B cell (primary cell): ENCODE results near the gene ESRP2. TPM values are rescaled to one million over a fixed set of nuclear protein-coding genes. Genes with fewer than 3 reads are reported as not detected.

Experiments used
- ATAC-seq: fragments of 200-7000 bp; cut with Tn5 transposase; one replicate; pipeline ENCODE4 v1.10.0; 2021; ENCODE audit warnings: low read depth, mild to moderate bottlenecking, moderate number of reproducible peaks, moderate library complexity
- CTCF ChIA-PET: fragments of 350-600 bp; sonication (Branson Sonifier 250); formaldehyde crosslinking; loops from one replicate; lab custom pipeline; 2021; ENCODE audit warnings: antibody characterized with exemption, inconsistent platforms; lab: Charles Lee
- POLR2A ChIA-PET: fragments of 350-600 bp; sonication (Branson Sonifier 250); formaldehyde crosslinking; loops from one replicate; lab custom pipeline; 2021; ENCODE audit warnings: antibody characterized with exemption; lab: Charles Lee
- DNase-seq: peaks from one replicate; pipeline ENCODE4 v3.0.0; 2013
- H2AFZ ChIP-seq: 2 replicates; pipeline ENCODE4 v1.6.1; 2012; ENCODE audit warnings: mild to moderate bottlenecking, low read depth, low read length; ENCODE audit not compliant: insufficient read depth, poor library complexity, severe bottlenecking
- H3K27ac ChIP-seq, 2 donors: 1 replicate in 1 of 2; 2 replicates in 1 of 2; pipeline ENCODE4 v1.5.1; 2012 to 2013; ENCODE audit warnings: low read length in 2 of 2, mild to moderate bottlenecking in 2 of 2, moderate library complexity in 1 of 2
- H3K27me3 ChIP-seq, 4 experiments: fragments of 200-600 bp in 1 of 4; sonication (generic) in 1 of 4; replicated peaks in 1 of 4; 1 replicate in 2 of 4; 2 replicates in 2 of 4; pipeline versions ENCODE4 v1.6.1 to v1.7.0; 2013 to 2016; ENCODE audit warnings: low read length in 3 of 4, mild to moderate bottlenecking in 2 of 4, mixed read lengths in 1 of 4, moderate library complexity in 1 of 4; ENCODE audit not compliant: insufficient read depth in 4 of 4, control insufficient read depth in 3 of 4; ENCODE audit errors: control extremely low read depth in 1 of 4
- H3K36me3 ChIP-seq, 2 experiments: replicated peaks in 1 of 2; 1 replicate in 1 of 2; 2 replicates in 1 of 2; pipeline versions ENCODE4 v1.6.1 to v1.7.1; 2013; ENCODE audit warnings: low read length in 1 of 2; ENCODE audit not compliant: insufficient read depth in 2 of 2, control insufficient read depth in 1 of 2; ENCODE audit errors: control extremely low read depth in 1 of 2, extremely low read depth in 1 of 2
- H3K4me1 ChIP-seq, 2 donors: fragments of 200-600 bp in 1 of 2; sonication (generic) in 1 of 2; 1 replicate in 1 of 2; 2 replicates in 1 of 2; pipeline versions ENCODE4 v1.5.1 to v1.6.1; 2013 to 2017; ENCODE audit warnings: low read length in 2 of 2; ENCODE audit not compliant: control insufficient read depth in 2 of 2, insufficient read depth in 2 of 2
- H3K4me2 ChIP-seq: replicated peaks from 2 replicates; pipeline ENCODE3; 2012; ENCODE audit warnings: mild to moderate bottlenecking, low read depth, low read length; ENCODE audit not compliant: poor library complexity, severe bottlenecking
- H3K4me3 ChIP-seq, 5 experiments: fragments of 200-600 bp in 1 of 5; sonication (generic) in 1 of 5; 1 replicate in 3 of 5; 2 replicates in 2 of 5; pipeline versions ENCODE4 v1.5.1 to v1.7.0; 2011 to 2016; ENCODE audit warnings: low read length in 4 of 5, mild to moderate bottlenecking in 4 of 5, low read depth in 2 of 5, control low read depth in 1 of 5, moderate library complexity in 1 of 5; ENCODE audit not compliant: insufficient read depth in 1 of 5; ENCODE audit errors: control extremely low read depth in 1 of 5, extremely low read depth in 1 of 5
- H3K79me2 ChIP-seq: fragments of 200-600 bp; sonication (generic); one replicate; pipeline ENCODE4 v1.6.0; 2016; ENCODE audit warnings: low read length; ENCODE audit not compliant: control insufficient read depth, insufficient read depth
- H3K9ac ChIP-seq: fragments of 200-600 bp; sonication (generic); 2 replicates; pipeline ENCODE4 v1.6.1; 2017; ENCODE audit warnings: mild to moderate bottlenecking, low read length, moderate library complexity
- H3K9me3 ChIP-seq, 3 donors: one replicate each; pipeline versions ENCODE4 v1.6.1 to v1.7.1; 2013; ENCODE audit warnings: low read length in 2 of 3; ENCODE audit not compliant: control insufficient read depth in 2 of 3, insufficient read depth in 1 of 3; ENCODE audit errors: control extremely low read depth in 1 of 3
- H4K20me1 ChIP-seq: 2 replicates; pipeline ENCODE4 v1.6.0; 2012; ENCODE audit warnings: mild to moderate bottlenecking, low read length; ENCODE audit not compliant: insufficient read depth, control insufficient read depth, poor library complexity, severe bottlenecking
- H3K27ac Mint-ChIP-seq: one replicate; pipeline ENCODE4 v1.8.0; 2021; ENCODE audit warnings: mixed read lengths
- H3K27me3 Mint-ChIP-seq: one replicate; pipeline ENCODE4 v1.8.0; 2021; ENCODE audit warnings: mixed read lengths
- H3K4me1 Mint-ChIP-seq: one replicate; pipeline ENCODE4 v1.8.0; 2021; ENCODE audit warnings: mixed read lengths
- H3K4me3 Mint-ChIP-seq: one replicate; pipeline ENCODE4 v1.8.0; 2021; ENCODE audit warnings: mixed read lengths
- H3K9me3 Mint-ChIP-seq: one replicate; pipeline ENCODE4 v1.8.0; 2022; ENCODE audit warnings: mixed read lengths; ENCODE audit not compliant: insufficient read depth
- CTCF ChIP-seq: fragments of 200-600 bp; IDR thresholded peaks from one replicate; pipeline ENCODE4 v1.8.0; 2022; ENCODE audit warnings: antibody characterized with exemption, mild to moderate bottlenecking
- EZH2 ChIP-seq: IDR thresholded peaks from 2 replicates; pipeline ENCODE4 v1.6.1; 2012; ENCODE audit warnings: borderline replicate concordance, low read depth, mild to moderate bottlenecking, moderate library complexity, low read length; ENCODE audit not compliant: insufficient read depth, poor library complexity, severe bottlenecking
- WGBS: methylation state at CpG from one replicate; pipeline ENCODE4 v1.1.5; 2013; ENCODE audit warnings: missing lambda C conversion rate; ENCODE audit not compliant: insufficient coverage; 5-methylcytosine and 5-hydroxymethylcytosine counted together
- intact Hi-C: fragments of 100-400 bp; cut with micrococcal nuclease; formaldehyde crosslinking; loops from one replicate; pipeline ENCODE4 v1.10.0; 2022
- polyA plus RNA-seq: library from polyadenylated mRNA; depleted of rRNA; stranded (reverse); fragments of >200 nt; gene quantifications from 2 replicates; pipeline ENCODE4 v1.2.3, GENCODE V29; 2012
- total RNA-seq, 2 donors: library from RNA; stranded (reverse); fragments of 120-200 nt in 1 of 2; gene quantifications; 1 replicate in 1 of 2; 2 replicates in 1 of 2; pipeline versions ENCODE4 v1.2.3 to v1.2.4, GENCODE V29; 2013 to 2022

The ESRP2 gene
- total and polyA plus RNA-seq, 2 donors (not counting 1 experiment from before 2014, with no cell fraction given): 0.09 TPM; not detected in 1

- peaks cover 3 to 37% of the 10 kb centered on the region in 2 experiments for H3K36me3 ChIP-seq
- no peak overlapping the region for H3K27ac Mint-ChIP-seq
- H3K4me3 Mint-ChIP-seq: no peak overlapping the region
Observed at GRCh38 chr16:68219725-68220351, 16.1 kb downstream of the ESRP2 start.

More at GRCh38 chr16:68219725-68220351, 16.1 kb downstream of the ESRP2 start:
- no peaks in the 10 kb centered on the region for H3K9me3 Mint-ChIP-seq
- Histone ChIP-seq H3K9ac (no peak overlapping the region), H2AFZ (no peak overlapping the region), H3K79me2 (peaks cover 31% of the 10 kb centered on the region), H3K4me1 (no peaks in the 10 kb centered on the region), H4K20me1 (peaks cover 7% of the 10 kb centered on the region), H3K9me3 (no peaks in the 10 kb centered on the region), H3K27ac (no peak overlapping the region), H3K27me3 (no peaks in the 10 kb centered on the region), H3K4me2 (no peak overlapping the region), H3K4me3 (no peak overlapping the region)
- 100% methylated on average over 3 of the region's 6 CpGs for WGBS
- no peak for TF ChIP-seq EZH2
- TF ChIP-seq CTCF: no peak
- POLR2A ChIA-PET: no interaction called here
- H3K4me1 Mint-ChIP-seq: peaks cover 4% of the 10 kb centered on the region
- no peaks in the 10 kb centered on the region for H3K27me3 Mint-ChIP-seq
- intact Hi-C loops: loop anchor here (10.0 kb wide), 1 partner anchor 255 kb away; the partner anchor contains the start of gene SLC12A4
- CTCF ChIA-PET: interaction anchor here (0.5 to 1.0 kb wide), 2 partner anchors 109 to 112 kb away, joined by 3 read pairs; no protein-coding TSS in a partner anchor
- no peak for DNase-seq
- no peak for ATAC-seq
